Mucosa of stomach (tissue), 1 donor: ENCODE measurements around the gene TSPAN14.

Source experiments
- H3K27me3 ChIP-seq: one replicate; pipeline ENCODE4 v1.7.0; 2013; ENCODE audit warnings: mild to moderate bottlenecking, low read length; ENCODE audit not compliant: control insufficient read depth, insufficient read depth
- H3K36me3 ChIP-seq: one replicate; pipeline ENCODE4 v1.7.0; 2013; ENCODE audit warnings: low read length; ENCODE audit not compliant: control insufficient read depth, insufficient read depth
- H3K4me1 ChIP-seq: one replicate; pipeline ENCODE4 v1.7.0; 2013; ENCODE audit warnings: mild to moderate bottlenecking, low read length; ENCODE audit not compliant: control insufficient read depth, insufficient read depth
- H3K4me3 ChIP-seq: one replicate; pipeline ENCODE4 v1.7.0; 2013; ENCODE audit warnings: low read length
- H3K9ac ChIP-seq: one replicate; pipeline ENCODE4 v1.7.0; 2013; ENCODE audit warnings: mild to moderate bottlenecking, low read length, moderate library complexity
- H3K9me3 ChIP-seq: one replicate; pipeline ENCODE4 v1.7.0; 2013; ENCODE audit warnings: mild to moderate bottlenecking, low read length, moderate library complexity; ENCODE audit not compliant: control insufficient read depth
- donor health status: Pancreatic carcinoma.

Gene TSPAN14

DNA sequence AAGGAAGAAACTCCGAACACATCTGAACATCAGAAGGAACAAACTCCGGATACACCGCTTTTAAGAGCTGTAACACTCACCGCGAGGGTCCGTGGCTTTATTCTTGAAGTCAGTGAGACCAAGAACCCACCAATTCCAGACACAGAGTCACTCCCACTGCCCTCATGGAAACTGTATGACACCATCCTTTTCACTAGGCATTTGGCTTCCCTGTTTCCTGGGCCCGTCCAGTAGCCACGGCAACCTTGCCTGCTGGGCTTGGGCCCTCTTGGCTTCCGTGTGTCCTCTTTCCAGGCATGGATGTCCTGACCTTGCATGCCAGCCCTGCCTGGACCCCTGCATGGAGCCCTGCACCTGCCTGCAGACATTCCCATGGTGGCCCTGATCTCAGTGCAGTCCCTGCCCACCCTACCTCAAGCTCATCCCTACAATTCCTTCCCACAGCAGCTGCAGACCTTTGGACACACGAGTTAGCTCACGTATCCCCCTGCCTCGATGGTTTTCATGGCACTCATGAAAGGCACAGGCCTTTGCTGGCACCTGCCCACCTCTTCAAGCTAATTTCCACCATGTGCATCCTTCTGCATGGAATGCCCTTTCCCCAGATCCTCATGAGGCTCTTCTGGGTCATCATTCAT is 90.3 kb downstream of the TSPAN14 start:
- Histone ChIP-seq H3K4me1 (no peaks in the 10 kb centered on the region), H3K27me3 (no peaks in the 10 kb centered on the region), H3K9me3 (no peaks in the 10 kb centered on the region), H3K4me3 (no peak overlapping the region), H3K9ac (no peak overlapping the region), H3K36me3 (no peaks in the 10 kb centered on the region)

DNA sequence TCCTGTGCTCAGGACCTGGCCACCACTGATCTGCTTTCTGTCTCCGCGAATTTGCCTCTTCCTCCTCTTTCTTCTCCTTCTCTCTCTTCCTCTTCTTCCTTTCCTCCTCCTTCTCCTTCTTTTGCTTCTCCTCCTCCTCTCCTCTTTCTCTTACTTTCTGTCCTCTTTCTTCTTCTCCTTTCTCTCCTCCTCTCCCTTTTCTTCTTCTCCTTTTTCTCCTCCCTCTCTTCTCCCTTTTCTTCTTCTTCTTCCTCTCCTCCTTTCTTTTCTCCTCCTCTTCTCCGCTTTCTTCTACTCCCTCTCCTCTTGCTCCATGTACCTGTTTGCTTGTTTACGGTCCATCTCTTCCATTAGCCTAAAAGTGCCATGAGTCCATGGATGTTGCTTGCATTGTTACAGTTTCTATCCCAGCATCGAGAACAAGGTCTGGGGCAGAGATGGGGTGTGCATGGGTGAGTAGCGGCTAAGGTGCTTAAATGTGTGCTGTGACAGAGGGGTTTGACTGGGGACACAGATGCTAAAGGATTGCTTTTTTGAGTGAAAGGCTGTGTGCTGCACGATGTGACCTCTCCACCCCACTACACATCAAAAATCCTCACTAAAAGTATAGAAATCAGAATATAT is 91.3 kb downstream of the TSPAN14 start:
- H3K4me1 ChIP-seq = no peaks in the 10 kb centered on the region
- H3K9ac ChIP-seq = no peak overlapping the region
- no peaks in the 10 kb centered on the region for H3K27me3 ChIP-seq
- H3K36me3 ChIP-seq = no peaks in the 10 kb centered on the region
- H3K4me3 ChIP-seq = no peak overlapping the region
- H3K9me3 ChIP-seq = no peaks in the 10 kb centered on the region

DNA sequence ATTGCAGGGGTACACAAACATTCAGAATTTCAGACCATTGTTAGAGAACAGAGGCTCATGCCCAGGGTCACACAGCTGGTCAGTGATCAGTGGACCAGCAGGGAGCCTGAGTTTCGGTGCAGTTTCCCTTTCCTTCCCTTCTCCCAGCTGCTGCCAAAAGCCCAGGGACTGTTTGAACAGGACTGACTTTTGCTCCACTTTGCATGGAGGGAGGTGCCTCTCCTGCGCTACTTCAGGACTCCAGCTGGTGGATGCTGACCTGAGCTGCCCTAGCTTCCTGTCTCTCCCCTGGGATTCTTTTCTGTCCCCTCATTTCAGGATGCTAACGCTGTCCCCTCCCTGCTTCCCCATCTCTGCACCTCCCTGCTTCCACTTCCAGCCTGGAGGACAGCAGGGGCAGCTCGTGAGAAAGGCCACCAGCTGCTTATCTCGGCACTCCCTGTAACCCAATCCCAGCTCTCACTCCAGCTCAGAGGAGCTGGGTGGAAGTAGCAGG is 98.1 kb downstream of the TSPAN14 start:
- Histone ChIP-seq H3K4me3 (no peak overlapping the region), H3K9me3 (no peaks in the 10 kb centered on the region), H3K27me3 (no peaks in the 10 kb centered on the region), H3K4me1 (peaks cover 11% of the 10 kb centered on the region), H3K9ac (no peak overlapping the region), H3K36me3 (no peaks in the 10 kb centered on the region)

DNA sequence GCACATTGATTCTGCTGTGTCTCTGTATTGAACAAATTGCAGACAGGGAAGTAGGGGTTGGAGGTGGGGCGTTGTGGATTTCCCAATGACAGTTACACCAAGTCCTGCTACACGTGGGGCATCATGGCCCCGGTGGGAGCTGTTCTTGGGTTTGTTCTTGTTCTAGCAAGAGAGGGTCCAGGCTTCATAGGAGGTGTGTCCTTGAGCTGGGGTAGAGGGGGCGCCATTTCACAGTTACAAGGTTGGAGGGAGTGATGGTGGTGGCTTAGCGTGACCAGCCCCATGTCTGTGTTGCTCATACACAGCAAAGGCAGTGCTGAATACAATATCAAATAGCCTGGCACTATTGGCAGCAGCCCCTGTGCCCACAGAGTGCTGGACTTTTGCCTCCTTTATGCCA is 99.3 kb downstream of the TSPAN14 start:
- no peaks in the 10 kb centered on the region for H3K36me3 ChIP-seq
- H3K9me3 ChIP-seq = no peaks in the 10 kb centered on the region
- H3K9ac ChIP-seq = no peak overlapping the region
- H3K4me3 ChIP-seq = no peak overlapping the region
- H3K27me3 ChIP-seq = no peaks in the 10 kb centered on the region
- peaks cover 11% of the 10 kb centered on the region for H3K4me1 ChIP-seq

DNA sequence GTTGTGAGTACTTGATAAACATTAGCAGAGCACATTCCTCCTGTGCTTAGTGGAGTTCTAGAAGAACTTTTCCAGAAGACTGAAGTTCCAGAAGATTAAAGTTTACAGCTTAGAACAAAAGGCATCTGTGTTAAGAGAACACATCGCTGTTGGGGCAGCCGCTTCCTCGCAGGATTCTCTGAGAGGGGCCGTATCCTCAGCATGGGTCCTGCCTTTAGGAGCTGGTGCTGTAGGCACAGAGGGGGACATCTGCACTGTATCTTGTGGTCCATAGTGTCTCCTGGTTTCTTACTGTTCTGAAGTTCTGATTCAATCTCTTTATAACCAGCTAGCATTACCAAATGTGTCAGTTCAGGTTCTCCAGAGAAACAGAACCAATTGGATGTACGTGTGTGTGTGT is 99.9 kb downstream of the TSPAN14 start:
- Histone ChIP-seq H3K4me1 (peaks cover 11% of the 10 kb centered on the region), H3K27me3 (no peaks in the 10 kb centered on the region), H3K4me3 (no peak overlapping the region), H3K36me3 (no peaks in the 10 kb centered on the region), H3K9ac (no peak overlapping the region), H3K9me3 (no peaks in the 10 kb centered on the region)

DNA sequence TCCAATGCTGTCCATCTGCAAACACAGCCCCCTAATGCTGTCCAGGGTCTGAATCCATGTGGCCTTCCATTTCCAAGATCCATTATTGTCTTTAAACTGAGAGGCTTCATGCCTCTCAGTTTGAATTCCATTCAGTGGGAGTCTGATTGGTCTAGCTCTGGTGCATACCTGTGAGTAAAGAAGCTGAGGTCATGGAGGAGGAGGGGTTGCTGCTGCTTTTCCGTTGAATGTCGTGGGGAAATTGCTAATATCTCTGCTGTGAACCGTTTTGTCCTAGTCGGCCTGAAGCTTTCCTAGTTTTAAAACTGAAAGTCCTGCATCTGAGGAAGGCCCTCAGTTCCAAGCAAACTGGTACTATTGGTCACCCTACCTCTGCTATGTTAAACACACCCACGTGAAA is 101.3 kb downstream of the TSPAN14 start:
- Histone ChIP-seq H3K9ac (no peak overlapping the region), H3K9me3 (no peaks in the 10 kb centered on the region), H3K36me3 (no peaks in the 10 kb centered on the region), H3K4me1 (peaks cover 11% of the 10 kb centered on the region), H3K4me3 (no peak overlapping the region), H3K27me3 (no peaks in the 10 kb centered on the region)

DNA sequence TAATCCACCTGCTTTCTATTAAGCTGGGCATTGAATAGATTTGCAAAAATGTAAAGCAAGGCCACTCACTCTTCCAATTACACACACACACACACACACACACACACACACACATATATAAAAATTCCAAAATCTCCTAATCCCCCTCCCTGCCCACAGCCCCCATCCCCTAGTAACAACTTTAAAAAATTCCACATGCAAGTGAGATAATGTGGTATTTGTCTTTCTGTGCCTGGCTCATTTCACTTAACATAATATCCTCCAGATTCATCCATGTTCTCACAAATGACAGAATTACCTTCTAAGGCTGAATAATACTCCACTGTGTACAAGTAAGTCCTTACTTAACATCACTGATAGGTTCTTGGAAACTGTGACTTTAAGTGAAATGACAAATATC is 107.8 kb downstream of the TSPAN14 start:
- no peak overlapping the region for H3K9ac ChIP-seq
- H3K27me3 ChIP-seq = no peaks in the 10 kb centered on the region
- no peak overlapping the region for H3K4me3 ChIP-seq
- H3K9me3 ChIP-seq = no peaks in the 10 kb centered on the region
- no peaks in the 10 kb centered on the region for H3K4me1 ChIP-seq
- H3K36me3 ChIP-seq = no peaks in the 10 kb centered on the region

DNA sequence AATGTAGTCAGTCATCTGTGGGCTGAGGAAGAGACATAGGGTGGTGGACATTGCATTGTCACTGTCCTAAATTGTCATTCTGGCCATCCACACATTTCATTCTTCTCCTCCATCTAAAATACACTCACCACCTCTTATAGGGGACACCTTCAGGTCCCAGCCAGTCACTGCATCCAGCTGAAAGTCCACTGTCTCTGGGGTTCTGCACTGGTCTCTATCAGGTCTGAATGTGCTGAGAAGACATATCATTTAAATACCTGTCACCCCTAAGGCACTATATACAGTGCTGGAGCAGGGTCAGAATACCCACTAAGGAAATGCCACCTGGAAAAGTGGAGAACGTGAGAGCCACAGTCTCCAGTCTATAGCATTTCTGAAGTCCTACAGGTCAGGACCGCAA is 113.2 kb downstream of the TSPAN14 start:
- H3K4me1 ChIP-seq = no peaks in the 10 kb centered on the region
- H3K9ac ChIP-seq = no peak overlapping the region
- H3K36me3 ChIP-seq = no peaks in the 10 kb centered on the region
- no peaks in the 10 kb centered on the region for H3K9me3 ChIP-seq
- H3K27me3 ChIP-seq = no peaks in the 10 kb centered on the region
- H3K4me3 ChIP-seq = no peak overlapping the region

DNA sequence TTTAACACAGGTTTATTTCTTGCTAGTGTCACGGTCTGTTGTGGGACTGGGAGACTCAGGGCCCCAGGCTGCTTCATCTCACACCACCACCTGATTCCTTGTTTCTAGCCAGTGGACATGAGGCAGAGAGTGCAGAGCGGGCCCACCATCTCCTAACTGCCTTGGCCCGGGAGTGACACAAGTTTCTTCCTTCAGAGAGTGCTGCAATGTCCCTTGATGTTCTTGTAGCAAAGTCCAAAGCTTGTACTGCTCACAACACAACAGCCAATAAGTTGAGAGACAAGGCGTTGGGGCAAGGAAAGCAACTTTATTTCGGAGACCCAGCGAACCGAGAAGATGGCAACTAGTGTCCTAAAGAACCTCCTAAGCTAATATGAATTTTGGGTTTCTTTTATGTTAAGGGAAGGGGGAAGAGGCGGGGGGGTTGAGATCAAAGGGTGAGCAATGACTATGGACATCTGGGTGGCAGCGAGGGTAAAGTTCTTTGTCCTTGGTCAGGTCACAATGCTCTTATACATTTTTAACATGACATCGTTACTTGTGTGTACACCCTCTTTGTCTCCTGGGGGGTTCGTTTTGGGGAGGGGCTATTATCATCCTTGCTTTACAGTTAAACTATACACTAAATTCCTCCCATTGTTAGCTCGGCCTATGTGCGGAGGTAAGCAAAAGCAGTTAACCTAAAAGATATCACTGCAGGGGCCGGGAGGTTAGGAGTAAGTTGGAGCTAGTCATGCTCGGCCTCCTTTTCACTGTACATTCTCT is 115.2 kb downstream of the TSPAN14 start:
- Histone ChIP-seq H3K4me3 (no peak overlapping the region), H3K4me1 (no peaks in the 10 kb centered on the region), H3K36me3 (no peaks in the 10 kb centered on the region), H3K9ac (no peak overlapping the region), H3K9me3 (no peaks in the 10 kb centered on the region), H3K27me3 (no peaks in the 10 kb centered on the region)

DNA sequence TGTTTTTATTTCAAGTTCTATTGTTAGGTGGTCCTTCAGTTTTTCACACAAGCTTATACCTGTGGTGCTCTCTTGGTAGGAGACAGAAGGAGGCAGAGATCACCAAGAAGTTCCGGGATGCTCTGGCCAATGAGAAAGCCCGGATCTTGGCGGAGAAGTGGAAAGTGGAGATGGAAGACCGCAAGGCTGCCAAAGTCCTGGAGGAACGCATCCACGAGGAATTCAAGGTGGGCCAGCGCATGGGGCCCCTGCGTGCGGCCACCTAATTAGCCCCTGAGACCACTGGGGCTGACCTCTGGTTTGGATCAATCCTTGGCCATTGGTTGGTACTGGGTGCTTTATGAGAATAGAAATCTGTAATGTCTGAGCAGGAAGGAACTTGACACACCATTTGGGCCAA is 117.2 kb downstream of the TSPAN14 start:
- Histone ChIP-seq H3K9ac (no peak overlapping the region), H3K9me3 (no peaks in the 10 kb centered on the region)

DNA sequence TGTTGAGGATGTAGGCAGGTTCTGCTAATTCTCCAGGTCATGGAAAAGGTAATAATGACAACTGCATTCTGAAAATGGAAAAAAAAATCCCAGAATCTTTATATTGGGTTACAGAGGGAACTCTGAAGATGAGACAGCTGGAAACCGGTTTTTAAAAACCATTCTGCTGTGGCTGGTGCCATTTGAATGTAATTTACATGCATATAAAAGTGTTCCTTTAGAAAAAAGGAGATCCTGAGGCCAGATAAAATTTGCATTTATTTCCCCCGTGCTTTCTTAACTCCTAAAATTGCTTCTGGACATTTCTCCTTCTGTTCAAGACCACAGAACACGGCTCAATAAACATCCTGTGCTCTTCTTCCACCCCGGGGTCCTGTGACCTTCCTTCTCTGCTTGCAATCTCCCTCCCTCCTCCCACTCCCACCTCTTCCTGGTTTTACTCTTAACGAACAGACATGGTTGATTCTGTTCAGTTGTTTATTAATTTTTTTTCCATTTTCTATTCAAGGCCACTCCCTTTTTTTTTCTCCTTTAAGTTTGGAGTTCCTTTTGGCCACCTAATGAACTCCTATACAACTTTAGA is 125.2 kb downstream of the TSPAN14 start:
- Histone ChIP-seq H3K9ac (no peak overlapping the region), H3K9me3 (no peaks in the 10 kb centered on the region), H3K36me3 (no peaks in the 10 kb centered on the region), H3K27me3 (no peaks in the 10 kb centered on the region), H3K4me3 (no peak overlapping the region), H3K4me1 (no peaks in the 10 kb centered on the region)

More for the DNA sequence above, 117.2 kb downstream of the TSPAN14 start:
- Histone ChIP-seq H3K27me3 (no peaks in the 10 kb centered on the region), H3K4me3 (no peak overlapping the region), H3K36me3 (no peaks in the 10 kb centered on the region), H3K4me1 (no peaks in the 10 kb centered on the region)
